ENCODE results near the gene C11orf54.
"Not testable (repeated sequence)": the region's sequence is repeated elsewhere in the genome, so short reads cannot be mapped to it uniquely, and the experiment has no call there.

C11orf54 gene

DNA sequence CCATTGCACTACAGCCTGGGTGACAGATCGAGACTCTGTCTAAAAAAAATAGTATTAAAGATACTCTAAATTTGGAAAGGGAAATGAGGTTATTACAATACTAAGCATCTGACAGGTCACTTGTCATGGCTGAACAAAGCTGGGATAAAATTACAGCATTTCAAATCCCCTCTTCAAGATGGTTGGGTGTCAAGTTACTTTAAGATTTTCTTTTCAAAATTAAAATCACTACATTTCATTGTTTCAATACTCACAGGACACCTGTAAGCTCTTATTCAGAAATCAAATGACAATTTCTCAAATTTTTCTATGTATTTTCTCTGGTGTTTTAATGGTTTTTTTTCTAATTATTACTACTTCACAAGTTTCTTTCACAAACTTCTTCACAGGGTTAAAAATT, 5.8 kb upstream of the C11orf54 start:
- no peak for FAIRE-seq

DNA sequence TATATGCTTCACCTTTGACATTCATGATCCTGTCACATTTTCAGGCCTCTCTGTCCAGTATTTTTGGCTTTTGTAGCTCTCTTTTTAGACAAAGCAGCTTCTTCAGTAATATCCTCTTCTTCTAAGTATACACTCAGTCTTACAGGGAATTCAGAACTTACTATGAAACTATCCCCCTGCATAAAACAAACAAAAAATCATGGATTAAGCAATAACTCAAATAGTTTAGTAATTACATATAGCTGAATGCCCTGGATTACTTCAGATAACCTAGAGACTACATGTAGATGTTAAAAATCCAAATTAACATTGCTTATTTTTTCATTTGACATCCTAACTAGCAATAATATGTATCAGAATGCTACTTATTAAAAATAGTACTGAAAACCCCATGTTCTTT, 5.3 kb upstream of the C11orf54 start:
- FAIRE-seq: no peak

DNA sequence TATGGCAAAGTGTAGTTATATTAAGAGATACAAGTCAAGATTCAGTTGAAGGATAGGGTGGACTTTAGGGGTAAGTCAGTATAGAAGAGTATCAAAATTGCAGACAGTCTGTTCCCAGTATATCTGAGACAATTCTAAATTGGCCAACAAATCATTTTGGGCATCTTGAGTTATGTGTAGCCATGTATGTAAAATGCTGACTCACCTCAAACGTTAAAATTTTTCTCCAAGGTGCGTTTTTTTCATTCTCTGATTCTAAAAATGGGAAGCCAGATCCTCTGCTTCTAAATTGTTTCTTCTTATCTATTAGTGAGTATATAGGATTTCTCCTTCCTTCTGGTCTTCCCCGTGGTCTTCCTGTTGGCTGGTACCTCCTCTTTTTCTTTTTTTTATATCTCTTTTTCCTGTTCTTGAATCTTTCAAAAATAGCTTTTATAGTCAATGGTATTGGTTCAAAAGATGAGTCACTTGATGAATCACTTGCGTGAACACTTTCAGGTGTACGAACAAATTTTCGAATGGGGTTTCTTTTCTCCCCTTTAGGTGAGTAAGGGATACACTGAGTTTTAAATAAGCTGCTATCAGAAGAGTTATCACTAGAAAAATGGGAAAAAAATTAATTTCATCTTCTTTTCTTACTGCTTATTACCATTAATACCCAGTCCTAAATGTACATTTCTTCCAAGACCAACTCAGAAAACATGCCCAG, 3.4 kb upstream of the C11orf54 start:
- FAIRE-seq: no peak

GRCh38 chr11:93738647-93739081, 2.8 kb upstream of the C11orf54 start:
- FAIRE-seq: no peak

DNA sequence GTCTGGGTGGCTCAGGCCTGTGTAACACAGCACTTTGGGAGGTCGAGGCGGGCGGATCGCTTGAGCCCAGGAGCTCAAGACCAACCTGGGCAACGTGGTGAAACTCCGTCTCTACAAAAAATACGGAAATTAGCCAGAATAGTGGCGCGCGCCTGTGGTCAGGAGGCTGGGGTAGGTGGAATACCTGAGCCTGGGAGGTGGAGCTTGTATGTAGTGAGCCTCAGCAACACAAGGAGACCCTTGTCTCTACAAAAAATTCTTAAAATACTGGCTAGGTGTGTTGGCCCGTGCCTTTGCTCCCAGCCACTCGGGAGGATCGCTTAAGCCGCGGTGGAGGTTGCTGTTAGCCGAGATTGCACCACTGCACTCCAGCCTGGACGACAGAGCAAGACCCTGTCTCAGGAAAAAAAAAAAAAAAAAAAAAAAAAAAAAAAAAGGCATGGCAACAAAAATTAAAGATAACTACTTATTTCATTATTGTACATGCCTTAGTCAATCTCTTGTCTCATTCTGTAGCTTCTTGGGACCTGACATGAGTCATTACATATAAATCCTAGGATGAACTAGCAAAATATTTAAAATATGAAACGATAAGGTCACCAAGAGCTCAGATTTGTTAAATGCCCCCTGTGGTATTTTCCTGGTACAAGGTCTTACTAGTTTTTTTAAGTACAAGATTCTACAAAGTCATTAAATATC, 1.3 kb upstream of the C11orf54 start:
- no peak for FAIRE-seq

GRCh38 chr11:93740730-93741093, 760 bp upstream of the C11orf54 start:
- FAIRE-seq: no peak

- no peak for FAIRE-seq
Observed at GRCh38 chr11:93741882-93742226, 382 bp downstream of the C11orf54 start.

- FAIRE-seq: no peak
Observed at GRCh38 chr11:93743291-93743690, 1.8 kb downstream of the C11orf54 start.

- no peak for FAIRE-seq
Observed at GRCh38 chr11:93744669-93745004, 3.2 kb downstream of the C11orf54 start.

DNA sequence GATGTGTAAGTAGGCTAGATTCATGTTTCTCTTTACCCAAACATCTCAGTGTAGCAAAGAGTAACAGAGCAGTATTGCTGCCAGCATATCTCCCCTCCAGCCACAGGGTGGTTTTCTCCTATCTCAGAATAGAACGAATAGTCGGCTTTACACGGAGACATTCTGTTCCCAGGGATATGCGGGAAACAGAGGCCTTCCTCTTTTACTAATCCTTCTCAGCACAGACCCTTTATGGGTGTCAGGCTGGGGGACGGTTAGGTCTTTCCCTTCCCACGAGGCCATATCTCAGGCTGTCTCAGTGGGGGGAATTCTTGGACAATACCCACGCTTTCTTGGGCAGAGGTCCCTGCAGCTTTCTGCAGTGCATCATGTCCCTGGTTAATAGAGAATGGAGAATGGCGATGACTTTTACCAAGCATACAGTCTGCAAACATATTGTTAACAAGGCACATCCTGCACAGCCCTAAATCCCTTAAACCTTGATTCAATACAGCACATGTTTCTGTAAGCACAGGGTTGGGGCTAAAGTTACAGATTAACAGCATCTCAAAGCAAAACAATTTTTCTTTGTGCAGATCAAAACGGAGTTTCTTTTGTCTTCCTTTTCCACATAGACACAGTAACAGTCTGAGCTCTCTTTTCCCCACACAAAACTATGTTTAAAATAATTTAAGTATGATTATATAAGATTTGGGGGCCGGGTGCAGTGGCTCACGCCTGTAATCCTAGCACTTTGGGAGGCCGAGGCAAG, 3.7 kb downstream of the C11orf54 start:
- FAIRE-seq: not testable (repeated sequence)

DNA sequence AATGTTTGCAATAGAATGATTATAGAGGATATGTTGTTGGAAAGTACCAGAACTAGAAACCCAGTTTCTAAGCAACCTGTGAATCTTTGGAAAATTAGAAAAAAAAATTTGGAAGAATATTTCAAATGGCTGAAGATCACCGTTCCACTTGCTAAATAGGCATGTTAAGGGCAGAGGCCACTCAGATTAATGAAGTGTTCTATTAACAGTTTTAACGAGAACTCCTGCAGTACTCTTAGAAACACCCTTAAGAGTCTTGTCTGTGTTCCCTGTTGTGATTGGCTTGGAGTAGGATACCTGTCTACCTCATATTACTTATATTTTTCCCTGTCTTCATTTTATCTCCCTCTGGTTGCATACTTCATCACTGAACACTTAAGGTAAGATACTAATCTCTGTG, 4.6 kb downstream of the C11orf54 start:
- FAIRE-seq: no peak

- FAIRE-seq: no peak
Observed at GRCh38 chr11:93747122-93747521, 5.7 kb downstream of the C11orf54 start.

DNA sequence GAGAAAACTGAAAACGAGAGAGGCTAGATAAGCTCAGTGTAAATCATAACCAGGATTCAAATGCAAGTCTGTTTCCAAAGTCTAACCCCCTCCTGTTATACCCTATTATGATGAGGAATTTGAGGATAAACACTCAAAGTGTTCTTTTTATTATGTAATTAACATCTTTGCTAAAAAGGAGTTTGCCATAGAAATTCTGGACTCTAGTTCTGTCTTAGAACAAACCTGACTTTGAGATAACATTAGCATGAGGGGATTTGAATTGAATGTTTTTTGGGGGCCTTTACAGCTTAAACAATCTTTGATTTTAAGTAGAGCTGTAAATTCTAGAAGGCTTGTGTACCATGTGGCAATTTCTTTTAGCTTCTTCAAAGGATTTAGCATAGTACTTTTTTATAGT, 9.5 kb downstream of the C11orf54 start:
- FAIRE-seq: no peak

- FAIRE-seq: no peak
Observed at GRCh38 chr11:93753241-93753640, 11.8 kb downstream of the C11orf54 start.

DNA sequence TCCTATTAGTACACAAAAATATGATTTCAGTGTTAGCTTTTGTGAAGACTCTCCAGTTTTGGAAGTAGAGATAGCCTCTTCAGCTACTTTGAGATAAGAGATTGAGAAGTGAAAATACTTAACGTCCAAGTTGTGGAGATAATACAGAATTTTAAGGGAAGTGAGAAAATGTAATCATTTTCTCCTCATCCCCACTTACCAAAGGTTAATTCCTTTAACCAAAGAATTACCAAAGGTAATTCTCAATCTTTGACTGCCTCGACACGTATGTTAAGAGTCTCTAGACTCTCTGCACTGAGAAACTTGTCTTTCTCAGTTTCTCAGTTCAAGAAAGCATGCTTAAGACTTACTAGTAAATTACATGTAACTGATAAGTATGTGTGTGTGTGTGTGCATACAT, 15.3 kb downstream of the C11orf54 start:
- FAIRE-seq: no peak

DNA sequence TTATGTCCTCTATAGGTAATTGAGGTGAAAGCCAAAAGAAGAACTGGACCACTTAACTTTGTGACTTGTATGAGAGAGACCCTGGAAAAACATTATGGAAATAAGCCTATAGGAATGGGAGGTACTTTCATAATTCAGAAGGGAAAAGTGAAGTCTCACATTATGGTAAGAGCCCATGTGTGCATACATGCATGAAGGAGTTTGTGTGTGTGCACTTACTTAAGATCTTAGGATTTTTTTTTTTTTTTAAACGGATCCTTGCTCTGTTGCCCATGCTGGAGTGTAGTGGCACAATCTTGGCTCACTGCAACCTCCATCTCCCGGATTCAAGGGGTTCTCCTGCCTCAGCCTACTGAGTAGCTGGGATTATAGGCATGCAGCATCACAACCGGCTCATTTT, 15.8 kb downstream of the C11orf54 start:
- FAIRE-seq: no peak

GRCh38 chr11:93757924-93758865, 16.7 kb downstream of the C11orf54 start:
- FAIRE-seq: no peak

DNA sequence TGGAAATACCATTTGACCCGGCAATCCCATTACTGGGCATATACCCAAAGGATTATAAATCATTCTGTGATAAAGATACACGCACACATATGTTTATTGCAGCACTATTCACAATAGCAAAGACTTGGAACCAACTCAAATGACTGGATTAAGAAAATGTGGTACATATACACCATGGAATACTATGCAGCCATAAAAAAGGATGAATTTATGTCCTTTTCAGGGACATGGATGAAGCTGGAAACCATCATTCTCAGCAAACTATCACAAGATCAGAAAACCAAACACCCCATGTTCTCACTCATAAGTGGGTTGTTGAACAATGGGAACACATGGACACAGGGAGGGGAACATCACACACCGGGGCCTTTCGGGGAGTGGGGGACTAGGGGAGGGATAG, 17.7 kb downstream of the C11orf54 start:
- not testable (repeated sequence) for FAIRE-seq

DNA sequence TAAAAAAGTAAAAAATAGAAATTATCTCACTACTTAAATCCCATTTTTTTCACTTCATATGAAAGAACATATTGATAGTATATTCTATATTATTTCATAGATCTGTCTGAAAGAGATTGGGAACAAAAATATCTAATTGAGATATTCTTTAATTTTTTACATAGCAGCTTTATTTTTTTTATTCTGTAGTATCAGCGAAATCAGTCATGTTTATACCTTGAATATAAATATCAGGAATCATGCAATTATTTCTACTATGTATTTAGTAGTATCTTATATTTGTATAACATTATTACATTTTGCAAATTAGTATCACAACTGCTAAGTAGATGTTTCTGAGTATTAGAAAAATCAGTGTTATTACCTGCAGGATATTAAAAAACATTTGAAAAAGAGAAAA, 20.4 kb downstream of the C11orf54 start:
- no peak for FAIRE-seq

GRCh38 chr11:93765551-93765950, 24.1 kb downstream of the C11orf54 start:
- FAIRE-seq: no peak

- FAIRE-seq: no peak
Observed at GRCh38 chr11:93766504-93766903, 25.0 kb downstream of the C11orf54 start.

GRCh38 chr11:93767018-93767417, 25.5 kb downstream of the C11orf54 start:
- FAIRE-seq: no peak

- no peak for FAIRE-seq
Observed at GRCh38 chr11:93770160-93770559, 28.7 kb downstream of the C11orf54 start.

Measured in TTC549 (cell line).